Skeletal muscle tissue (tissue), 4 donors: ENCODE measurements around the gene SGCD. TPM values are rescaled to one million over a fixed set of nuclear protein-coding genes. Genes with fewer than 3 reads are reported as not detected.

Experiments used
- H3K27ac ChIP-seq: one replicate; pipeline ENCODE4 v1.7.0; 2013; ENCODE audit warnings: mild to moderate bottlenecking, low read depth, low read length, inconsistent platforms
- H3K27me3 ChIP-seq, 3 donors: one replicate each; pipeline ENCODE4 v1.7.0; 2013; ENCODE audit warnings: low read length in 3 of 3; ENCODE audit not compliant: control insufficient read depth in 3 of 3, insufficient read depth in 3 of 3
- H3K36me3 ChIP-seq, 3 donors: one replicate each; pipeline ENCODE4 v1.7.0; 2013; ENCODE audit warnings: low read length in 3 of 3; ENCODE audit not compliant: control insufficient read depth in 3 of 3, insufficient read depth in 3 of 3
- H3K4me1 ChIP-seq, 3 donors: one replicate each; pipeline ENCODE4 v1.7.0; 2013; ENCODE audit warnings: low read length in 3 of 3, mild to moderate bottlenecking in 3 of 3; ENCODE audit not compliant: control insufficient read depth in 3 of 3, insufficient read depth in 3 of 3
- H3K4me3 ChIP-seq, 3 donors: one replicate each; pipeline ENCODE4 v1.7.0; 2013; ENCODE audit warnings: low read length in 3 of 3
- H3K9ac ChIP-seq, 3 donors: one replicate each; pipeline ENCODE4 v1.7.0; 2013; ENCODE audit warnings: low read length in 3 of 3, mild to moderate bottlenecking in 3 of 3, moderate library complexity in 2 of 3, low read depth in 1 of 3
- H3K9me3 ChIP-seq, 3 donors: one replicate each; pipeline ENCODE4 v1.7.0; 2013; ENCODE audit warnings: low read length in 3 of 3; ENCODE audit not compliant: control insufficient read depth in 3 of 3
- total RNA-seq: library from RNA; depleted of rRNA; stranded (reverse); fragments of >200 nt; gene quantifications from one replicate; pipeline ENCODE4 v1.2.3, GENCODE V29; 2014
- donor health status: Osteomylitis.

SGCD gene
- total RNA-seq, 1 donor from 2014 or later, result 73.6 TPM

DNA sequence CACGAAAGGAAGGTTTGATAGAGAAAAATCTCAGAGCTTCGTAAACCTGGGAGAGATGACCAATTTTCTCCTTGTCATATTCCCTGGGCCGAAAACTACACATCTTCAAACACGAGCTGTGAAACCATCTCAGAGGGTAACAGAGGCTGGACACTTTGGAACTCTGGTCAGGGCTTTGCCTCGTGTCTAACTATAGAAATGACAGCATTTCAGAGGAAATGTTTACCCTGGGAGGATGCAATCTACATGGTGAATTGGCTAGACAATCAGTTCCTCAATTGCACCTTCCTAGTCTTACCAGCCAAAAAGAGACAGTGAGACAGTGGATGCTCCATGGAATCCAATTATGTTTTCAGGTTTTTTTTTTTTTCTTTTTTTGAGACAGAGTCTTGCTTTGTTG is 414.6 kb downstream of the SGCD start:
- Histone ChIP-seq H3K9ac (no peak overlapping the region), H3K27ac (no peak overlapping the region), H3K27me3 (no peaks in the 10 kb centered on the region), H3K4me3 (no peak overlapping the region), H3K9me3 (no peaks in the 10 kb centered on the region), H3K36me3 (no peaks in the 10 kb centered on the region), H3K4me1 (no peaks in the 10 kb centered on the region)

DNA sequence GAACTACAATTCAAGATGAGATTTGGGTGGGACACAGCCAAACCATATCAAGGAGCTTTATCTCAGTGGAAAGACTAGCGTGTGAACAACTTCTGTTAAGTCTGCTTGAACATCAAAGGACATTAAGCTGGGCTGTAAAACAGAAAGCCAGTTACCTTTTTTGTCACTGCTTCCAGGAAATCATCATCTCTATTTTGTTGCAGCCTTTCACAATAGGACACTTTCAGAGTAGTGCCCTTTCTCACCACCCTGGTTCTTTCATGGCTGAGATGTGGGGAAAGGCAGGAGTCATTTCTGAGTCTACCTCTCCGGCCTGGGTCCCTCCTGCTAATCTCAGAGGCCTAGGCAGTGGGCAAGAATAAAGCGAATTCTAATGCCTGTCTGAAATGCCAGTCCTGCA is 426.9 kb downstream of the SGCD start:
- Histone ChIP-seq H3K9ac (no peak overlapping the region), H3K27ac (no peak overlapping the region), H3K4me3 (no peak overlapping the region), H3K4me1 (no peaks in the 10 kb centered on the region), H3K9me3 (no peaks in the 10 kb centered on the region), H3K27me3 (no peaks in the 10 kb centered on the region), H3K36me3 (peaks cover 0 to 7% (median 4%) of the 10 kb centered on the region in 3 donors)

DNA sequence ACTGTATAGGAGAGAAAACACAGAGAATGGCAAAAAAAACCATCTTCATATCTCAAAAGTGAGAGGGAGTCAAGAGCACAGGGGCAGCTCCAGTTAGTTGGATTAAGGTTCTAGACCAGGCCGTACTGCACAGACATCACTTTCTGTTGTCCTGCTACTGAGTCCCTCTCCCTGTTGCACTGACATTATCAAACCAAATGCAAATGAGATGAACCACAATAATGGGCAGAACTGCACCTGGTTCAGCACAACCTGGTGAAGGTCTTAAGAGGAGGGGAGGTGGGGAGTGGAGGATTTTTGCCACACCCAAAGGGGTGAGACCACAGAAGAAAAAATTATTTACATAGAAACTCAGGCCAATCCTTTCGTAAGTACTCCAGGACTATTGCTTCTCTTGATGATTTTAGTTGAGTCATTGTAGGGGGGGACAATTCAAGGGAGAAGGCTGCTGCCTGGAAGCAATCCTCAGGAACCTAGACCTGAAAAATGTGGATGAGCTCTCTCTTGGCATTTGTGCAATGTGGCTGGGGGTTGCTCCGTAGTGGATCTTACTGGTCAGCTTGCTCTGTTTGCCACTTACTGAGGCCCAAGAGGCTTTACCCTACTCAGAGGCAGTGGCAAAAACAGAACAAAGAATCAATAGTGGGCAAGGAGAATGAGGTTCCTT is 428.6 kb downstream of the SGCD start:
- Histone ChIP-seq H3K27me3 (no peaks in the 10 kb centered on the region), H3K27ac (no peak overlapping the region), H3K4me3 (no peak overlapping the region), H3K9me3 (no peaks in the 10 kb centered on the region), H3K9ac (no peak overlapping the region), H3K4me1 (no peaks in the 10 kb centered on the region), H3K36me3 (peaks cover 5 to 13% (median 6%) of the 10 kb centered on the region in 3 donors)

DNA sequence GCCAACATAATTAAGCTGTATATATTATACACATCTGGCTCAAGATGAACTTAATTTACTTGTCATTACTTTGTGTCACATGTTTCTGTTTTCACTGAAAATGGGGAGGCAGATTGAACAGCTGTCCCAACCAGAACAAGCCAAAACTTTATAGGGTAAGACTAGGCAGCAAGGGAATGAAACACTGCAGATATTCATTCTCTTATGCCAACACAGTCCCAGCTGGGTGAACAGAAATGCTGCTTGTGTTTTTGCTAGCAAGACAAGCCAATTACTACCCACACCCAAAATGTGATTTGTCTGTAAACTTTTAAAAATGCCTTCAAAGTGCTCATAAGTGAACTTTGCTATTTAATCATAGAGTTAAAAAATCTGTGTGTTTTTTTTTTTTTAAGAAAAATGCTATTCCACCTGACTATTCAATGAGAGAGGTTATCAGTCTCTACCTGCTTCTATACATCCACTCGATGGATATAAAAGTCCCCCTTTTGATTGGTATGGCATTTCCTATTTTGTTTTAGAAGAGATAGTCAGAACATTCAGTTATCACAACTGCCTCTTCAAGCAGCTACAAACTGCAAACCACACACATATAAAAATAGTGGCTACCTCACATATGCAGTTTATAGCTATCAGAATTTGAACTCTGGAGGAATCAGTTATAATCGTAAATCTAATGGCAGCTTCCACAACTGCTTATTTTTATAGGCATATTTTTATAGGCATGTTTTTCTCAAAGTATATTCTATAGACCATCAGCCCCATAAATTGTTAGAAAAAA is 431.2 kb downstream of the SGCD start:
- no peaks in the 10 kb centered on the region for H3K4me1 ChIP-seq

DNA sequence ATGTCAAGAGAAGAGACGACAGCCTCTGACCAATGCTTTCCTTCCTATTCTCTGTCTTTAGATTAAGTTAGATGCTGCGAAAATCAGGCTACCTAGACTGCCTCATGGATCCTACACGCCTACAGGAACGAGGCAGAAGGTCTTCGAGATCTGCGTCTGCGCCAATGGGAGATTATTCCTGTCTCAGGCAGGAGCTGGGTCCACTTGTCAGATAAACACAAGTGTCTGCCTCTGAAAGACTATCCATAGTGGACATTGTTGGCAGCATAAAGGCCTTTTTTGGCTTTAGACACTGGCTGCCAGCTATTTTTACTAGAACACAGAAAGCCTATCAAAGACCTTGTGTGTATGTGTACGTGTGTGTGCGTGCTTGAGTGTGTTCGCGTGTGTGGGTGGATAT is 432.2 kb downstream of the SGCD start:
- Histone ChIP-seq H3K4me3 (no peak overlapping the region), H3K4me1 (no peaks in the 10 kb centered on the region), H3K27ac (no peak overlapping the region), H3K36me3 (peaks cover 6 to 19% (median 6%) of the 10 kb centered on the region in 3 donors), H3K27me3 (no peaks in the 10 kb centered on the region), H3K9me3 (no peaks in the 10 kb centered on the region), H3K9ac (no peak overlapping the region)

More for the DNA sequence above, 431.2 kb downstream of the SGCD start:
- Histone ChIP-seq H3K9ac (peak overlapping the region in 1 of 3 donors; percentile 8), H3K27ac (no peak overlapping the region), H3K36me3 (peaks cover 6 to 19% (median 6%) of the 10 kb centered on the region in 3 donors), H3K9me3 (no peaks in the 10 kb centered on the region), H3K27me3 (no peaks in the 10 kb centered on the region), H3K4me3 (no peak overlapping the region)

DNA sequence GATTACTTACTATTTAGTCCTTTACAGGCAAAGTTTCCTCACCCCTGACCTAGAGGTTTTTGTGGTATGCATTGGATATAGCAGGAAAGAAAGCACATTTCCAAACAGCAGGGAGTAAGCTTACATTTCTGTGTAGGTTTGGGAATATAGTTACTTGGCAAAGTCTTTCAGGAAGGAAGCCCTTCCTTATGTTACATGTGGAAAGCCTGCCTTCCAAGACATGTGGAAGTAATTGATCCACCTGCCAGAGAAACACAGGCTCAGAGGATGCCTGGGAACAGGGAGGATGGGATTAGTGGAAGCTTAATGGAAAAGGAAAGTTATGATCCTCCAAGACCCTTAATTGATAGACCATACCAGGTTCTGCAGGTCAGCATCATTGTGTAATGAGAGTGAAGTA is 435.8 kb downstream of the SGCD start:
- Histone ChIP-seq H3K27ac (no peak overlapping the region), H3K36me3 (peaks cover 3 to 15% (median 6%) of the 10 kb centered on the region in 3 donors), H3K9ac (no peak overlapping the region), H3K4me3 (no peak overlapping the region), H3K27me3 (no peaks in the 10 kb centered on the region), H3K9me3 (no peaks in the 10 kb centered on the region), H3K4me1 (peaks cover 0 to 3% (median 0%) of the 10 kb centered on the region in 3 donors)

DNA sequence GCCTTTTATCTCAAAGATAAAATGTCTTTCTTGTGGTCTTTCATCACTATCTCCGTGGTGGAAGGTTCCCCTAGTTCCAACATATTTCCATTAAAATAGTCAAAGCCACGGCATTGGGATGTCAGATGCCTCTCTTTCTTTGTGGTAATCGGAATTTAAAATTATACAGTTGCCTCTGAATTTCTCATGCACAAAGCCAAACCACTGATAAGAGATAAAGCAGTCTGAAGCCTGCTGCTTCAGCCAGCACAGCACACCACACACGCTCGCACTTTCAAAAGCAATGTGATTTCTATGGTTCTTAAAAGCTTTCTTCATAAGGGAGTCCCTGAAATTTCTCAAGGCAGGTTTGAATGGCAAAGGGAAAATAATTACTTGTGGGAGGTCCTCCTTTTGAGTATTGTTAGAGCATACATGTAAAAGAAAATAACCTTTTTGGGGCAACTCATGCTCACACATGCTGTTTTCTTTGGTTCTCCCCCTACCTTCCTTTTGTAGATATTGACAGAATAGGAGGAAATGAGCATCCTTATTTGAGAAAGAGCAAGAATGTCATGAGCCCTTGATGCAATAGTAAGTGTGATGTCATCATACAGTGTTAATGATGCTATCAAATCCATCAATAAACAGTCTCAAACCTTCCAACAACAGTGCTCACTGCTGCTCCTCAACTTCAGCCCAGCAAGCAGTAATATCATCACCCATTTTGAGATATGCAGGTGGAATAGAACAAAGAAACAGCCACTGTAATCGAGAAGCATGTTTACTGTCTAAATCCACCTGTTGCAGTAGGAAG is 437.4 kb downstream of the SGCD start:
- Histone ChIP-seq H3K27ac (no peak overlapping the region), H3K27me3 (no peaks in the 10 kb centered on the region), H3K4me1 (peaks cover 0 to 3% (median 0%) of the 10 kb centered on the region in 3 donors), H3K4me3 (no peak overlapping the region), H3K9me3 (no peaks in the 10 kb centered on the region), H3K9ac (no peak overlapping the region), H3K36me3 (peaks cover 2 to 8% (median 3%) of the 10 kb centered on the region in 3 donors)

DNA sequence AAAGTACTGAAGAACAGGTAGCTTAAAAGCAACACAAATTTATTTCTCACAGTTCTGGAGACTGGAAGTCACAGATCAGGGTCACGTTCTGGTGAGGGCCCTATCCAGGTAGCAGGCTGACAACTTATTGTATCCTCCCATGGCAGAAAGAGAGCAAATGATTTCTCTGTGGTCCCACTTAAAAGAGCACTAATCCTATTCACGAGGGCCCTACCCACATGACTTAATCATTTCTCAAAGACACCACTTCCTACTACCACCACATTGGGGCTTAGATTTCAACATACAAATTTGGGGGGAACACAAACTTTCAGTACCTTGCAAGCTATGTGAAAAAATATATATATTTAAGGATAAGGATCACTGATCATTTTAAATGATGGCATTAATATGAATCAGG is 447.3 kb downstream of the SGCD start:
- no peak overlapping the region for H3K27ac ChIP-seq
- H3K9me3 ChIP-seq, result no peaks in the 10 kb centered on the region
- H3K4me1 ChIP-seq, result peaks cover 0 to 2% (median 0%) of the 10 kb centered on the region in 3 donors
- no peaks in the 10 kb centered on the region for H3K36me3 ChIP-seq
- H3K4me3 ChIP-seq, result no peak overlapping the region
- no peak overlapping the region for H3K9ac ChIP-seq
- no peaks in the 10 kb centered on the region for H3K27me3 ChIP-seq

DNA sequence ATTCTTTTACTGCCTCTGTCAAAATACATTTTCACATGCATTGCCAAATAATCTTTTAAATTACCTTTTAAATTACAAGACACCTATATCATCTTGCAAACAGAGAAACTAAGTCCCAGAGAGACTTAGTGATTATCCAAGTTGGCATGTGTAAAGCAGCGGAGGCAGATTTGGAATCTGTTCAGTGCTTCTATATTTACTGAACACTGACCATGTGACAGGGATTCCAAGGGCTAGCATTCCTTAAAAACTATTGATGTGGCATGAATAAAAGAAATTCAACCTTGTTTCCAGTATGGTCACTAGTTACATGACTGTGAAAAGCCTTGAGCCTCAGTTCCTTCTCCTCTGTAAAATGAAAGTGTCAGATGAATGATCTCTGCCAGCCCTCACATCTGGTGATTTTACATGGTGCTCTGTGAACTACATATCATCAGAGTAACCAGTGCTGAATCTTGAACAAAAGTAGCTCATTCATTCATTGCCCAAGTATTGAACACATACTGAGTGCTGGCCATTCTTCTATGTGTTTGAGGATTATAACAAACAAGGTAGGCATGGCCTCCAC is 451.3 kb downstream of the SGCD start:
- Histone ChIP-seq H3K4me1 (peaks cover 0 to 2% (median 0%) of the 10 kb centered on the region in 3 donors), H3K27me3 (no peaks in the 10 kb centered on the region), H3K4me3 (no peak overlapping the region), H3K36me3 (no peaks in the 10 kb centered on the region), H3K27ac (no peak overlapping the region), H3K9ac (no peak overlapping the region), H3K9me3 (no peaks in the 10 kb centered on the region)
